HEK293 (cell line): ENCODE results near the gene AVP.

Source experiments
- CTCF ChIA-PET: fragments of 350-600 bp; formaldehyde crosslinking; extraction: SDS; loops from one replicate; lab custom pipeline; 2021; ENCODE audit warnings: antibody characterized with exemption; lab: Yijun Ruan, JAX
- POLR2A ChIA-PET: fragments of 300-600 bp; formaldehyde crosslinking; extraction: SDS; loops from one replicate; lab custom pipeline; 2020; ENCODE audit warnings: antibody characterized with exemption, inconsistent platforms; lab: Yijun Ruan, JAX
- H3K27ac ChIP-seq: fragments of 200-500 bp; sonication (Bioruptor generic); 2 replicates; pipeline ENCODE4 v1.5.1; 2014; ENCODE audit warnings: low read depth, low read length, control low read depth, inconsistent platforms; ENCODE audit errors: extremely low read depth
- H3K36me3 ChIP-seq, 2 experiments: fragments of 200-500 bp in 1 of 2; sonication (Bioruptor generic) in 1 of 2; 1 replicate in 1 of 2; 2 replicates in 1 of 2; pipeline ENCODE4 v1.5.1; 2014 to 2017; ENCODE audit warnings: inconsistent platforms in 2 of 2, low read length in 2 of 2; ENCODE audit not compliant: control insufficient read depth in 2 of 2, insufficient read depth in 1 of 2
- H3K4me1 ChIP-seq: fragments of 200-500 bp; sonication (Bioruptor generic); 2 replicates; pipeline ENCODE4 v1.5.1; 2014; ENCODE audit warnings: mild to moderate bottlenecking, low read length, inconsistent platforms; ENCODE audit not compliant: control insufficient read depth, insufficient read depth
- H3K4me3 ChIP-seq: 2 replicates; pipeline ENCODE4 v1.5.1; 2011; ENCODE audit warnings: low read depth, mild to moderate bottlenecking, control low read depth, low read length, moderate library complexity
- H3K9me3 ChIP-seq: fragments of 200-500 bp; sonication (Bioruptor generic); 2 replicates; pipeline ENCODE4 v1.5.1; 2014; ENCODE audit warnings: low read depth, low read length, inconsistent platforms; ENCODE audit not compliant: control insufficient read depth, insufficient read depth
- MZF1 ChIP-seq: fragments of 450-650 bp; formaldehyde crosslinking; IDR thresholded peaks from 2 replicates; pipeline ENCODE4 v1.5.1; 2017; ENCODE audit warnings: missing biosample characterization, missing genetic modification characterization, borderline replicate concordance
- ZBTB17 ChIP-seq: fragments of 450-650 bp; formaldehyde crosslinking; IDR thresholded peaks from 2 replicates; pipeline ENCODE4 v1.5.1; 2016; ENCODE audit warnings: missing biosample characterization, missing genetic modification characterization
- ZBTB21 ChIP-seq: fragments of 450-650 bp; formaldehyde crosslinking; IDR thresholded peaks from 2 replicates; pipeline ENCODE4 v1.5.1; 2017; ENCODE audit warnings: missing biosample characterization, missing genetic modification characterization
- ZFP37 ChIP-seq: fragments of 450-650 bp; formaldehyde crosslinking; IDR thresholded peaks from 2 replicates; pipeline ENCODE4 v1.5.1; 2016; ENCODE audit warnings: missing biosample characterization, missing genetic modification characterization
- ZNF366 ChIP-seq: fragments of 450-650 bp; formaldehyde crosslinking; conservative IDR thresholded peaks from 2 replicates; pipeline ENCODE4 v1.5.1; 2016; ENCODE audit warnings: missing biosample characterization, missing genetic modification characterization
- ZNF624 ChIP-seq: fragments of 450-650 bp; formaldehyde crosslinking; IDR thresholded peaks from 2 replicates; pipeline ENCODE4 v1.5.1; 2017; ENCODE audit warnings: missing biosample characterization, missing genetic modification characterization
- ZNF626 ChIP-seq: fragments of 450-650 bp; sonication (Bioruptor Pico); formaldehyde crosslinking; IDR thresholded peaks from 2 replicates; pipeline ENCODE4 v1.5.1; 2018; ENCODE audit warnings: missing biosample characterization, missing genetic modification characterization, inconsistent platforms
- TF ChIP-seq, protein P1 (sequence below): fragments of 450-650 bp; formaldehyde crosslinking; IDR thresholded peaks from 2 replicates; pipeline ENCODE4 v1.5.1; 2016; ENCODE audit warnings: missing biosample characterization, missing genetic modification characterization
- TF ChIP-seq, protein P2 (sequence below): fragments of 450-650 bp; IDR thresholded peaks from 2 replicates; pipeline ENCODE4 v1.5.1; 2018; ENCODE audit warnings: missing biosample characterization, missing genetic modification characterization
- TF ChIP-seq, protein P3 (sequence below): fragments of 450-650 bp; formaldehyde crosslinking; IDR thresholded peaks from 2 replicates; pipeline ENCODE4 v1.5.1; 2016; ENCODE audit warnings: missing biosample characterization, missing genetic modification characterization
- TF ChIP-seq, protein P4 (sequence below): fragments of 450-650 bp; formaldehyde crosslinking; IDR thresholded peaks from 2 replicates; pipeline ENCODE4 v1.5.1; 2017; ENCODE audit warnings: missing biosample characterization, missing genetic modification characterization

The AVP gene

DNA sequence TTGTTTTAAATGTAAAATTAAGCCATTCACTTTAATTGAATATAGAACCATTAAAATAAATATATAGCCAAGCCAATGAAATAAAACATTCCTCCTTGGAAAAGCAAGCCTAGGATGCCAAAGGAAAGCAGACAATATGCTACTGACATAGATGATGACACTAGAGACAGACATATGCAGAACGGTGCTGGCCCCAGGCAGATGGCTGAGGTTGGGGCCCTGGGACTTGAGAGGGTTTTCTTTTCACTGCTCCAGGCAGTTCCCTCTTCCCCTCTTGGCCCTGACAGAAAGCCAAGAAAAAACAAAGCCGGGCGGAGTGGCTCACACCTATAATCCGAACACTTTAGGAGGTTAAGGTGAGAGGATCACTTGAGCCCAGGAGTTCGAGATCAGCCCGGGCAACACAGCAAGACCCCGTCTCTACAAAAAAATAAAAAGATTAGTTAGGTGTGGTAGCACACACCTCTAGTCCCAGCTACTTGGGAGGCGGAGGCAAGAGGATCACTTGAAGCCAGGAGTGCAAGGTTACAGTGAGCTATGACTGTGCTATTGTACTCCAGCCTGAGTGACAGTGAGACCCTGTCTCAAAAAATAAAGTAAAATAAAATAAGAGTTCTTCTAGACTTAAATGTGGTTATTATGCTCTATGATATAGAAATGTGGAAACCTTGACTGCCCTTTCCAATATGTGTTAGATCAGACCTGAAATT, 43.9 kb upstream of the AVP start:
- POLR2A ChIA-PET: interaction anchor here (1.0 kb wide), 1 partner anchor 9 kb away, joined by 9 read pairs; no protein-coding TSS in a partner anchor
- Histone ChIP-seq H3K36me3 (no peaks in the 10 kb centered on the region; a peak in 1 of 3 replicates), H3K4me1 (peaks cover 5% of the 10 kb centered on the region; the same call in 1 of the 2 replicates), H3K27ac (no peak overlapping the region), H3K4me3 (no peak overlapping the region), H3K9me3 (no peaks in the 10 kb centered on the region)
- CTCF ChIA-PET: interaction anchor here (0.6 to 1.6 kb wide), 6 partner anchors 10 to 657 kb away, joined by 3 to 4 read pairs (median 3); no protein-coding TSS in a partner anchor
- TF ChIP-seq ZNF626 (tag by site-specific recombination): no peak
- no peak for TF ChIP-seq ZNF624 (tag by site-specific recombination)
- TF ChIP-seq, protein P1, sequence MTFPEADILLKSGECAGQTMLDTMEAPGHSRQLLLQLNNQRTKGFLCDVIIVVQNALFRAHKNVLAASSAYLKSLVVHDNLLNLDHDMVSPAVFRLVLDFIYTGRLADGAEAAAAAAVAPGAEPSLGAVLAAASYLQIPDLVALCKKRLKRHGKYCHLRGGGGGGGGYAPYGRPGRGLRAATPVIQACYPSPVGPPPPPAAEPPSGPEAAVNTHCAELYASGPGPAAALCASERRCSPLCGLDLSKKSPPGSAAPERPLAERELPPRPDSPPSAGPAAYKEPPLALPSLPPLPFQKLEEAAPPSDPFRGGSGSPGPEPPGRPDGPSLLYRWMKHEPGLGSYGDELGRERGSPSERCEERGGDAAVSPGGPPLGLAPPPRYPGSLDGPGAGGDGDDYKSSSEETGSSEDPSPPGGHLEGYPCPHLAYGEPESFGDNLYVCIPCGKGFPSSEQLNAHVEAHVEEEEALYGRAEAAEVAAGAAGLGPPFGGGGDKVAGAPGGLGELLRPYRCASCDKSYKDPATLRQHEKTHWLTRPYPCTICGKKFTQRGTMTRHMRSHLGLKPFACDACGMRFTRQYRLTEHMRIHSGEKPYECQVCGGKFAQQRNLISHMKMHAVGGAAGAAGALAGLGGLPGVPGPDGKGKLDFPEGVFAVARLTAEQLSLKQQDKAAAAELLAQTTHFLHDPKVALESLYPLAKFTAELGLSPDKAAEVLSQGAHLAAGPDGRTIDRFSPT (tag by site-specific recombination): no peak
- no peak for TF ChIP-seq ZBTB17
- no peak for TF ChIP-seq ZBTB21
- TF ChIP-seq MZF1 (tag by site-specific recombination): no peak
- TF ChIP-seq, protein P2, sequence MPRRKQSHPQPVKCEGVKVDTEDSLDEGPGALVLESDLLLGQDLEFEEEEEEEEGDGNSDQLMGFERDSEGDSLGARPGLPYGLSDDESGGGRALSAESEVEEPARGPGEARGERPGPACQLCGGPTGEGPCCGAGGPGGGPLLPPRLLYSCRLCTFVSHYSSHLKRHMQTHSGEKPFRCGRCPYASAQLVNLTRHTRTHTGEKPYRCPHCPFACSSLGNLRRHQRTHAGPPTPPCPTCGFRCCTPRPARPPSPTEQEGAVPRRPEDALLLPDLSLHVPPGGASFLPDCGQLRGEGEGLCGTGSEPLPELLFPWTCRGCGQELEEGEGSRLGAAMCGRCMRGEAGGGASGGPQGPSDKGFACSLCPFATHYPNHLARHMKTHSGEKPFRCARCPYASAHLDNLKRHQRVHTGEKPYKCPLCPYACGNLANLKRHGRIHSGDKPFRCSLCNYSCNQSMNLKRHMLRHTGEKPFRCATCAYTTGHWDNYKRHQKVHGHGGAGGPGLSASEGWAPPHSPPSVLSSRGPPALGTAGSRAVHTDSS (tag by site-specific recombination): no peak
- TF ChIP-seq, protein P3, sequence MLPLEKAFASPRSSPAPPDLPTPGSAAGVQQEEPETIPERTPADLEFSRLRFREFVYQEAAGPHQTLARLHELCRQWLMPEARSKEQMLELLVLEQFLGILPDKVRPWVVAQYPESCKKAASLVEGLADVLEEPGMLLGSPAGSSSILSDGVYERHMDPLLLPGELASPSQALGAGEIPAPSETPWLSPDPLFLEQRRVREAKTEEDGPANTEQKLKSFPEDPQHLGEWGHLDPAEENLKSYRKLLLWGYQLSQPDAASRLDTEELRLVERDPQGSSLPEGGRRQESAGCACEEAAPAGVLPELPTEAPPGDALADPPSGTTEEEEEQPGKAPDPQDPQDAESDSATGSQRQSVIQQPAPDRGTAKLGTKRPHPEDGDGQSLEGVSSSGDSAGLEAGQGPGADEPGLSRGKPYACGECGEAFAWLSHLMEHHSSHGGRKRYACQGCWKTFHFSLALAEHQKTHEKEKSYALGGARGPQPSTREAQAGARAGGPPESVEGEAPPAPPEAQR (tag by site-specific recombination): no peak
- TF ChIP-seq, protein P4, sequence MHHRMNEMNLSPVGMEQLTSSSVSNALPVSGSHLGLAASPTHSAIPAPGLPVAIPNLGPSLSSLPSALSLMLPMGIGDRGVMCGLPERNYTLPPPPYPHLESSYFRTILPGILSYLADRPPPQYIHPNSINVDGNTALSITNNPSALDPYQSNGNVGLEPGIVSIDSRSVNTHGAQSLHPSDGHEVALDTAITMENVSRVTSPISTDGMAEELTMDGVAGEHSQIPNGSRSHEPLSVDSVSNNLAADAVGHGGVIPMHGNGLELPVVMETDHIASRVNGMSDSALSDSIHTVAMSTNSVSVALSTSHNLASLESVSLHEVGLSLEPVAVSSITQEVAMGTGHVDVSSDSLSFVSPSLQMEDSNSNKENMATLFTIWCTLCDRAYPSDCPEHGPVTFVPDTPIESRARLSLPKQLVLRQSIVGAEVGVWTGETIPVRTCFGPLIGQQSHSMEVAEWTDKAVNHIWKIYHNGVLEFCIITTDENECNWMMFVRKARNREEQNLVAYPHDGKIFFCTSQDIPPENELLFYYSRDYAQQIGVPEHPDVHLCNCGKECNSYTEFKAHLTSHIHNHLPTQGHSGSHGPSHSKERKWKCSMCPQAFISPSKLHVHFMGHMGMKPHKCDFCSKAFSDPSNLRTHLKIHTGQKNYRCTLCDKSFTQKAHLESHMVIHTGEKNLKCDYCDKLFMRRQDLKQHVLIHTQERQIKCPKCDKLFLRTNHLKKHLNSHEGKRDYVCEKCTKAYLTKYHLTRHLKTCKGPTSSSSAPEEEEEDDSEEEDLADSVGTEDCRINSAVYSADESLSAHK (tag by site-specific recombination): no peak

DNA sequence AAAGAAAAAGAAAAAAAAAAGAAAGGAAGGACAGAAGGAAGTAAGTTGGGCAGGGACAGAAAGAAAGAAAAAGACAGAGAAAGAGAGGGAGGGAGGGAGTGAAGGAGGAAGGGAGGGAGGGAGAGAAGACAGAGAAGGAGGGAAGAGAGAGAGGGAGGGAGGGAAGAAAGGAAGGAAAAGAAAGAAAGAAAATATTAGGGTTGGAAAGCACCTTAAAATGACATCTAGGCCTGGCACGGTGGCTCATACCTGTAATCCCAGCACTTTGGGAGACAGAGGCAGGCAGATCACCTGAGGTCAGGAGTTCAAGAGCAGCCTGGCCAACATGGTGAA, 42.0 kb upstream of the AVP start:
- H3K4me3 ChIP-seq: no peak overlapping the region
- peaks cover 4% of the 10 kb centered on the region; the same call in 1 of the 2 replicates for H3K4me1 ChIP-seq
- TF ChIP-seq ZFP37 (tag by site-specific recombination) (no peak), ZNF366 (tag by site-specific recombination) (peak; percentile 78)
- ChIA-PET POLR2A (no interaction called here), CTCF (no interaction called here)
- H3K36me3 ChIP-seq: peaks cover 5 to 17% of the 10 kb centered on the region in 2 experiments; a peak in 2 of 3 replicates
- no peaks in the 10 kb centered on the region for H3K9me3 ChIP-seq
- no peak overlapping the region for H3K27ac ChIP-seq
